Smooth muscle cell (in vitro differentiated cells): Measurements from ENCODE around the gene TENT5A. TPM values are rescaled to one million over a fixed set of nuclear protein-coding genes. Genes with fewer than 3 reads are reported as not detected.

Source experiments
- DNase-seq: peaks from one replicate; lab custom pipeline; 2025; ENCODE audit not compliant: unreplicated experiment; lab: John Stamatoyannopoulos, UW
- H2AFZ ChIP-seq: fragments of 200-600 bp; sonication (generic); 2 replicates; pipeline ENCODE4 v1.6.0; 2016; ENCODE audit warnings: antibody characterized with exemption, low read depth, mild to moderate bottlenecking
- H3F3A ChIP-seq: fragments of 200-600 bp; sonication (generic); 2 replicates; pipeline ENCODE4 v1.6.0; 2017; ENCODE audit warnings: antibody characterized with exemption, low read depth
- H3K27ac ChIP-seq: fragments of 200-600 bp; sonication (generic); 2 replicates; pipeline ENCODE4 v1.5.1; 2016; ENCODE audit warnings: low read depth, mild to moderate bottlenecking
- H3K27me3 ChIP-seq: fragments of 200-600 bp; sonication (generic); 2 replicates; pipeline ENCODE4 v1.6.1; 2016; ENCODE audit warnings: low read depth, mild to moderate bottlenecking
- H3K36me3 ChIP-seq: fragments of 200-600 bp; sonication (generic); 2 replicates; pipeline ENCODE4 v1.5.1; 2016; ENCODE audit warnings: low read depth
- H3K4me1 ChIP-seq: fragments of 200-600 bp; sonication (generic); 2 replicates; pipeline ENCODE4 v1.5.1; 2016; ENCODE audit warnings: low read depth
- H3K4me2 ChIP-seq: fragments of 200-600 bp; sonication (generic); 2 replicates; pipeline ENCODE4 v1.6.0; 2016; ENCODE audit warnings: mild to moderate bottlenecking
- H3K4me3 ChIP-seq: fragments of 200-600 bp; sonication (generic); 2 replicates; pipeline ENCODE4 v1.5.1; 2016; ENCODE audit warnings: mild to moderate bottlenecking
- H3K79me2 ChIP-seq: fragments of 200-600 bp; sonication (generic); 2 replicates; pipeline ENCODE4 v1.6.0; 2016; ENCODE audit warnings: low read depth, mild to moderate bottlenecking
- H3K9ac ChIP-seq: fragments of 200-600 bp; sonication (generic); 2 replicates; pipeline ENCODE4 v1.6.0; 2016; ENCODE audit warnings: low read depth
- H3K9me3 ChIP-seq: fragments of 200-600 bp; sonication (generic); replicated peaks from 2 replicates; pipeline ENCODE4 v1.5.1; 2016; ENCODE audit warnings: low read depth
- H4K20me1 ChIP-seq: fragments of 200-600 bp; sonication (generic); 2 replicates; pipeline ENCODE4 v1.6.0; 2016; ENCODE audit warnings: low read depth
- WGBS: methylation state at CpG from one replicate; pipeline ENCODE4 v1.1.7; 2016; ENCODE audit warnings: low lambda C conversion rate; 5-methylcytosine and 5-hydroxymethylcytosine counted together
- polyA plus RNA-seq: library from polyadenylated mRNA; unstranded; fragments of >200 nt; fragmentation: Nextera tagmentation; extraction: Ambion mirVana; gene quantifications from 2 replicates; pipeline ENCODE4 v1.2.1, GENCODE V29; 2016
- total RNA-seq: library from RNA; depleted of rRNA; stranded (reverse); fragments of >200 nt; gene quantifications from 2 replicates; pipeline ENCODE4 v1.2.3, GENCODE V29; 2014
- TF ChIP-seq, protein P1 (sequence below): fragments of 200-600 bp; sonication (generic); IDR thresholded peaks from 2 replicates; pipeline ENCODE4 v1.5.1; 2017; ENCODE audit warnings: borderline replicate concordance, mild to moderate bottlenecking, antibody characterized with exemption; ENCODE audit not compliant: insufficient read depth, poor library complexity, severe bottlenecking

The TENT5A gene
- total and polyA plus RNA-seq, 2 experiments from 2014 or later, result 123 to 151 TPM

- Histone ChIP-seq H3K79me2 (no peaks in the 10 kb centered on the region), H3K4me1 (peaks cover 20% of the 10 kb centered on the region), H4K20me1 (no peaks in the 10 kb centered on the region), H3K27me3 (no peaks in the 10 kb centered on the region), H2AFZ (no peak overlapping the region), H3K4me3 (no peak overlapping the region), H3K27ac (no peak overlapping the region), H3K36me3 (no peaks in the 10 kb centered on the region), H3K9ac (no peak overlapping the region), H3F3A (peaks cover 8% of the 10 kb centered on the region), H3K9me3 (no peaks in the 10 kb centered on the region), H3K4me2 (no peak overlapping the region)
- TF ChIP-seq, protein P1, sequence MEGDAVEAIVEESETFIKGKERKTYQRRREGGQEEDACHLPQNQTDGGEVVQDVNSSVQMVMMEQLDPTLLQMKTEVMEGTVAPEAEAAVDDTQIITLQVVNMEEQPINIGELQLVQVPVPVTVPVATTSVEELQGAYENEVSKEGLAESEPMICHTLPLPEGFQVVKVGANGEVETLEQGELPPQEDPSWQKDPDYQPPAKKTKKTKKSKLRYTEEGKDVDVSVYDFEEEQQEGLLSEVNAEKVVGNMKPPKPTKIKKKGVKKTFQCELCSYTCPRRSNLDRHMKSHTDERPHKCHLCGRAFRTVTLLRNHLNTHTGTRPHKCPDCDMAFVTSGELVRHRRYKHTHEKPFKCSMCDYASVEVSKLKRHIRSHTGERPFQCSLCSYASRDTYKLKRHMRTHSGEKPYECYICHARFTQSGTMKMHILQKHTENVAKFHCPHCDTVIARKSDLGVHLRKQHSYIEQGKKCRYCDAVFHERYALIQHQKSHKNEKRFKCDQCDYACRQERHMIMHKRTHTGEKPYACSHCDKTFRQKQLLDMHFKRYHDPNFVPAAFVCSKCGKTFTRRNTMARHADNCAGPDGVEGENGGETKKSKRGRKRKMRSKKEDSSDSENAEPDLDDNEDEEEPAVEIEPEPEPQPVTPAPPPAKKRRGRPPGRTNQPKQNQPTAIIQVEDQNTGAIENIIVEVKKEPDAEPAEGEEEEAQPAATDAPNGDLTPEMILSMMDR, result no peak
- 94% methylated on average over 1 of the region's 1 CpG for WGBS
- no peak for DNase-seq
These were observed 40.3 kb upstream of the TENT5A start for GRCh38 chr6:81792826-81793225.

- TF ChIP-seq, protein P1, result no peak
- Histone ChIP-seq H2AFZ (no peak overlapping the region), H3K4me1 (peaks cover 31% of the 10 kb centered on the region), H4K20me1 (no peaks in the 10 kb centered on the region), H3K79me2 (no peaks in the 10 kb centered on the region), H3K27ac (no peak overlapping the region), H3K4me2 (no peak overlapping the region), H3K9me3 (no peaks in the 10 kb centered on the region), H3K9ac (no peak overlapping the region), H3K4me3 (no peak overlapping the region), H3K27me3 (no peaks in the 10 kb centered on the region), H3F3A (peaks cover 8% of the 10 kb centered on the region), H3K36me3 (no peaks in the 10 kb centered on the region)
- 72% methylated on average over 2 of the region's 2 CpGs for WGBS
- DNase-seq, result no peak
These were observed 39.3 kb upstream of the TENT5A start for GRCh38 chr6:81791756-81792155.

DNA sequence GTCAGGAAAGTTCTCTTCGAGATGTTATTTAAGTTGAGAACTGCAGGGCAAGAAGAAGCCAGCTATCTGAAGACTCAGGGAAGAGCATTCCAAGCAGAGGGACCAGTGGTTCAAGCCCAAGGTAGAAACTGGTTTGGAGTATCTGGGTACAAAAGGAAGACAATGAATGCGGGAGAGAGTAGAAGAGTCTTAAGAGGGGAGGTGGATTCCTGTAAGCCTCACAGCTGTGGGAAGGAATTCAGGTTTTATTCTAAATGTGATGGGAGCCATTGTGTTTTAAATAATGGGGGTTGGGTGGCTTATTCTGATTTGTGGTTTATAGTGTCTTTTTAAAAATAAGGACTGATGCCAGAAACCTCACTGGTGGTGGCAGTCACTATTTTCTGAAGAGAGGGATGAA, 37.6 kb upstream of the TENT5A start:
- Histone ChIP-seq H3K27ac (no peak overlapping the region), H3K9me3 (no peaks in the 10 kb centered on the region), H3K9ac (no peak overlapping the region), H3K36me3 (no peaks in the 10 kb centered on the region), H3K79me2 (no peaks in the 10 kb centered on the region), H3K4me1 (peaks cover 31% of the 10 kb centered on the region), H3F3A (peaks cover 8% of the 10 kb centered on the region), H3K4me3 (no peak overlapping the region), H4K20me1 (no peaks in the 10 kb centered on the region), H3K27me3 (no peaks in the 10 kb centered on the region), H2AFZ (no peak overlapping the region), H3K4me2 (no peak overlapping the region)
- TF ChIP-seq, protein P1, result no peak
- 84% methylated on average over 2 of the region's 2 CpGs for WGBS
- DNase-seq, result no peak

- no peak overlapping the region for H3K4me3 ChIP-seq
- no peaks in the 10 kb centered on the region for H3K27me3 ChIP-seq
- no peak overlapping the region for H3K27ac ChIP-seq
- no peak overlapping the region for H3K9ac ChIP-seq
- H3K36me3 ChIP-seq, result no peaks in the 10 kb centered on the region
- no peaks in the 10 kb centered on the region for H3K9me3 ChIP-seq
- H3K4me2 ChIP-seq, result no peak overlapping the region
- peaks cover 31% of the 10 kb centered on the region for H3K4me1 ChIP-seq
- peaks cover 8% of the 10 kb centered on the region for H3F3A ChIP-seq
- H3K79me2 ChIP-seq, result no peaks in the 10 kb centered on the region
- 58% methylated on average over 1 of the region's 1 CpG for WGBS
- no peak overlapping the region for H2AFZ ChIP-seq
- no peaks in the 10 kb centered on the region for H4K20me1 ChIP-seq
- TF ChIP-seq, protein P1, result no peak
- DNase-seq, result no peak
These were observed 36.8 kb upstream of the TENT5A start for GRCh38 chr6:81789291-81789690.
